GM21526 (cell line): ENCODE data around the gene TMUB1.
"Not testable (repeated sequence)": the region's sequence is repeated elsewhere in the genome, so short reads cannot be mapped to it uniquely, and the experiment has no call there.

Experiments
- ATAC-seq: cut with Tn5 transposase; IDR thresholded peaks from one replicate; pipeline ENCODE4 v1.9.1; 2021; ENCODE audit warnings: moderate library complexity; ENCODE audit not compliant: unreplicated experiment, low FRiP score

TMUB1 gene

DNA sequence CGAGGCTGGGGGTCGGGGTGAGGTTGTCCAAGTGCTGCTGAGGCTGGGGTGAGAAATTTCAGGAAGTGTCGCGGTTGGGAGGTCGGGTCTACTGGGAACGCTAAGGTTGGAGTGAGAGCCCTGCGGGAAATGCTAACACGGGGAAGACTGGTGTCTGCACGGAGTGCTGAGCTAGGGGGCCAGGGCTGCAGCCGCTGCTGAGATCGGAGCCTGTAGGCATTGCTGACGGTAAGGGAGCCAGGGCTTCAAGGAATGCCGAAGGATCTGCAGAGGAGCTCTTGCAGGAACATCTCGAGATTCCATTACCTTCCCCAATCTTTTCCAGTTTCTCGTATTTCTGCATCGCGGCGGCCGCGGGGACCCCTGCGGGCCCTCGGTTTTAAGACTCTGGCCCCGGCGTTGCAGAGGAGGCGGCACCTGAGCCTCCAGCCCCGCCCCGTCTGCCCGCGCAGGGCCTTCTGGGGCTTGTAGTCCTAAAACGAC lies 25.7 kb downstream of the TMUB1 start, which contains the start of gene CDK5:
TSS of gene CDK5 (minus strand) at position 392 of the 483 bp plus-strand sequence. CDS start at position 343, 49 bp downstream.
- peak; percentile 16 for ATAC-seq

DNA sequence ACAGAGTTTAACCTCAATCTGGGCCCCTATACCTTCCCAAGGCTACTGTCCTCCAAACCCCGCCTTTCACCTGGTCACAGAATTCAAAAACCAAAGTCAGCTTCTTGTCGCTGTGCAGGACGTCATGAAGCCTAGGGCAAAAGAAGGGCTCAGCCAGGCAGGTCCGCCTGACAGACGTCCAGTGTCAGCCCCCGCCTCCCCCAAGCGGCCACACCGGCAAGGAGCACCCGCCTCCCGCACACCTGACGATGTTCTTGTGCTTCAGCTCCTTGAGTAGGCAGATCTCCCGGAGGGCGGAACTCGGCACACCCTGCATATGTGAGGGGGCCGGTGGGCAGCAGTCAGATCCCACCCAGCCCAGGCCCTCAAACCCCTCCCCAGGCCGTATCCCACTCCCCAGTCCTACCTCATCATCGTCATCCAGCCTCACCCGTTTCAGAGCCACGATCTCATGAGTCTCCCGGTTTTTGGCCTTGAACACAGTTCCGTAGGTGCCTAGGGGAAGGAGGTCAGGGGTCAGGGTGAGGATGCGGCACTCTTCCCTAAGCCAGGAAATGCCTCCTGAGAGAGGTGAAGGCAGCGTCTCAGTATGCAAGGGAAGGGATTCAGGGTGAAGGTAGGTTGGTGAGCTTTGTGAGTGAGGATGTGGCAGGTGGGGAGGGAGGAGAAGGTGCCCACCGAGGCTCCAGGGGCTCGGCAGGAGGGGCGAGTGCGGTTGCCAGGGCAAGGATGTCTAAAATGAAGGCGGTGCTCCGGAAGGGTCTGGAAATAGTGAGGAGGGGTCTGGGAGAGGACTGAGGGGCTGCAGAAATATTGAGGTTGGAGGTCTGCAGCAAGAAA lies 26.4 kb downstream of the TMUB1 start:
- ATAC-seq = no peak

DNA sequence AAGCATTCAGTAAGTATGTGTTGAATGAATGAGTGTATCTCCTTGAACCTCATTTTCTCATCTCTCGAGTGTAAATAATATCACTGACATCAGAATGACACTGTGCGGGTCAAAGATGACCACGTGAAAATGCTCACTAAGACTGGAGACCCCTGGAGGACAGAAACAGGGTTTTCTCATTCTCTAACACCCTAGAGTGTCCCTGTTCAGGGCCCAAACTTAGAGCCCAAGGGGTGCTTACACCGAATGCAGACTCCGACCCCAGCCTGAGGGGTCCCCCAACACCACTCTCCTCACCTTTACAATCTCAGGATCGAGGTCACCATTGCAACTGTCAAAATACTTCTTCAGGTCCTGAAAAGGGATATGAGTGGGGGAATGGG lies 27.0 kb downstream of the TMUB1 start:
- ATAC-seq = no peak

DNA sequence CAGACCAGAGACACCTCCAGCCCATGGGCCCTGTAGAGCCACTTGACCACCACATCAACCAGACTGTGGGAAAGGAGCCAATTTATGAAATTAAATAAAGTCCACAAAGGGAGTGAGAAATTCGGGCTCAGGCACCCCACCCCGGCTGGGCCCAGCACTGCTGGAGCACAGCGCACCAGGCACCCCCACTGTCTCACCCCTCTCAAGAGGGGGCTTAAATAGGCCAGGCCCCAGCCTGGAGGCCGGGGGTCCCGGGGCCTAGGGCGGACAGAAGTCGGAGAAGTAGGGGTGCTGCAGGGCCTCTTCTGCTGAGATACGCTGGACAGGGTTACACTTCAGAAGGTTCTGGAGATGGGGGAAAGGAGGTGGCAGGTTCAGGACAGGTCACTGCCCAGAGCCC lies 29.5 kb downstream of the TMUB1 start:
- ATAC-seq = no peak

DNA sequence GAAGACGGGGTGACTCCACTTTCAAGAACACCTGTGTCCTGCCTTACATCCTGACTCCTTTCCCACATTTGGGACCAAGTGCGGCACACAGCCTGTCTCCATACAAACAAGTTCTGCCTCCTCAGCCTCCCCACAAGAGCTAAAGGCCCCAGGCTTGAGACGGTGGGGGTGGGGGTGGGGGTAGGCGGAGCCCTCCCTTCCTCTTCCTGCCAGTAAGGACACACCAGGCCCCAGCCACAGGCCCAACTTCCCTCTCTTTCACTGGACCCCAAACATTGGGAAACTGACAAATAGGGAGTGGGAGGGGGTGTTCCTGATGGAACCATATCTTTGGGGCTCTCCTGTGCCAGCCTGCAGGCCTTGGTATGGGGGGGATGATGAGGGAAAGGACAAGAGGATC lies 30.2 kb downstream of the TMUB1 start:
- ATAC-seq = no peak

DNA sequence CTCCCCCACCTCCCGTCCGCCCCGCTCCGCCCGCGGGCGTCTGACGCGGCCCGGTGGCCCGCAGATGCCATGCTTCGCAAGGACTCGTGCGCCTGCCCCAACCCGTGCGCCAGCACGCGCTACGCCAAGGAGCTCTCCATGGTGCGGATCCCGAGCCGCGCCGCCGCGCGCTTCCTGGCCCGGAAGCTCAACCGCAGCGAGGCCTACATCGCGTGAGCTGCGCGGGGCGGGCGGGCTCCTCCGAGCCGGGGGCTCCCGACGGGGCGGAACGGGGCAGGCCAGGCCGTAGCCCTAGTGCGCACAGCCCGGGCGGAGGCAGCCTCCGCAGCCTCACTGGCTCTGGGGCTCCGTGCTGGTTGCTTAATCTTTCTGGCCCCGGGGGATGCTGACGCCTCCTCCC lies 32.2 kb downstream of the TMUB1 start:
- ATAC-seq = no peak

DNA sequence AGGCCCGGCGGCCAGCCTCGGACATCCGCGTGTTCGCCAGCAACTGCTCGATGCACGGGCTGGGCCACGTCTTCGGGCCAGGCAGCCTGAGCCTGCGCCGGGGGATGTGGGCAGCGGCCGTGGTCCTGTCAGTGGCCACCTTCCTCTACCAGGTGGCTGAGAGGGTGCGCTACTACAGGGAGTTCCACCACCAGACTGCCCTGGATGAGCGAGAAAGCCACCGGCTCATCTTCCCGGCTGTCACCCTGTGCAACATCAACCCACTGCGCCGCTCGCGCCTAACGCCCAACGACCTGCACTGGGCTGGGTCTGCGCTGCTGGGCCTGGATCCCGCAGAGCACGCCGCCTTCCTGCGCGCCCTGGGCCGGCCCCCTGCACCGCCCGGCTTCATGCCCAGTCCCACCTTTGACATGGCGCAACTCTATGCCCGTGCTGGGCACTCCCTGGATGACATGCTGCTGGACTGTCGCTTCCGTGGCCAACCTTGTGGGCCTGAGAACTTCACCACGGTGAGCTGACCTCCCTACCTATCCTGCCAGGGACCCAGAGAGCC lies 34.3 kb downstream of the TMUB1 start:
- no peak for ATAC-seq

GRCh38 chr7:151047976-151048815 lies 35.1 kb downstream of the TMUB1 start, which contains the start of gene ASIC3:
TSS of gene ASIC3 (plus strand) at chr7:151048531. CDS start at chr7:151048886, 355 bp downstream.
- no peak for ATAC-seq

- no peak for ATAC-seq
These were observed 36.4 kb downstream of the TMUB1 start for GRCh38 chr7:151046603-151047573.

DNA sequence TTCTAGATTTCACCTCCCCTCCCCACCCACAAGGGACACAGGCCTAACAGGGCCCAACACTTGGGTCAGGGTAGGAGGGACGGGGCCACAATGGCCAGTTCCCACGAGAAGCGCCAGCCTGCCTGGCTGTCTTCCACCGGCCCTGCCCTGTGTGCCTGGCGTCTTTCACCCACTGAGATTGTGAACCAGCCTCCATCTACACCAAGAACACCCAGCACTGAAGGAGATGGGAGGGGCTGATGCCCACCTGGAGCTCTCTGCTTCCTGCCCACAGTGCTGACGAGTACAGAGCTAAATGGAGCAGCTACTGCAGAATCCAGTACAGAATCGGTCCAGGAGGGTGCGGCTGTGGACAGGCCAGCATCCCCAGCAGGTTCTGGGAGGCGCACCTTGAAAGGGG lies 37.3 kb downstream of the TMUB1 start:
- ATAC-seq = no peak

DNA sequence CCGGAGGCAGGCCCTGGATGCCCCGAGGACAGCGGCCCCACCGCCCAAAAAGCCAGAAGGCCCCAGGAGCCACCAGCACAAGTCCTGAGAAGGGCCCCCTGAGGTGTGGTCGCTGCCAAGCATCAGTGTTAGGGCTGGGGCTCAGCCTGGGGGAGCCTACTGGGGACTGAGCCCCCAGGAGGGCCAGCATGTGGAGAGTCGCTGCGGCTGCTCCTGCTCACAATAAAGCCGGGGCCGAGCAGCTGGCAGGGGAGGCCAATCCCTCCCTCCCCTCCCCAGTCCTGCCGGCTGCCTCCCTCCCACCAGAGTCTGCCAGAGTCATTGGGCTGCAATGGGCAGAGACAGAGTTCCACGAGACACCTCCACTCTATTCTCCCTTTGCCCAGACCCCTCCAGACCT lies 38.0 kb downstream of the TMUB1 start:
- ATAC-seq = no peak

GRCh38 chr7:151043959-151044358 lies 39.3 kb downstream of the TMUB1 start:
- no peak for ATAC-seq

DNA sequence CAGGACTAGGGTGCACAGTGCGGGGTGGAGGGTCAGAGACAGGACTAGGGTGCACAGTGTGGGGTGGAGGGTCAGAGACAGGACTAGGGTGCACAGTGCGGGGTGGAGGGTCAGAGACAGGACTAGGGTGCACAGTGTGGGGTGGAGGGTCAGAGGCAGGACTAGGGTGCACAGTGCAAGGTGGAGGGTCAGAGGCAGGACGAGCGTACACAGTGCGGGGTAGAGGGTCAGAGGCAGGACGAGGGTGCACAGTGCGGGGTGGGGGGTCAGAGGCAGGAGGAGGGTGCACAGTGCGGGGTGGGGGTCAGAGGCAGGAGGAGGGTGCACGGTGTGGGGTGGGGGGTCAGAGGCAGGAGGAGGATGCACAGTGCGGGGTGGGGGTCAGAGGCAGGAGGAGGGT lies 39.8 kb downstream of the TMUB1 start:
- ATAC-seq = not testable (repeated sequence)

DNA sequence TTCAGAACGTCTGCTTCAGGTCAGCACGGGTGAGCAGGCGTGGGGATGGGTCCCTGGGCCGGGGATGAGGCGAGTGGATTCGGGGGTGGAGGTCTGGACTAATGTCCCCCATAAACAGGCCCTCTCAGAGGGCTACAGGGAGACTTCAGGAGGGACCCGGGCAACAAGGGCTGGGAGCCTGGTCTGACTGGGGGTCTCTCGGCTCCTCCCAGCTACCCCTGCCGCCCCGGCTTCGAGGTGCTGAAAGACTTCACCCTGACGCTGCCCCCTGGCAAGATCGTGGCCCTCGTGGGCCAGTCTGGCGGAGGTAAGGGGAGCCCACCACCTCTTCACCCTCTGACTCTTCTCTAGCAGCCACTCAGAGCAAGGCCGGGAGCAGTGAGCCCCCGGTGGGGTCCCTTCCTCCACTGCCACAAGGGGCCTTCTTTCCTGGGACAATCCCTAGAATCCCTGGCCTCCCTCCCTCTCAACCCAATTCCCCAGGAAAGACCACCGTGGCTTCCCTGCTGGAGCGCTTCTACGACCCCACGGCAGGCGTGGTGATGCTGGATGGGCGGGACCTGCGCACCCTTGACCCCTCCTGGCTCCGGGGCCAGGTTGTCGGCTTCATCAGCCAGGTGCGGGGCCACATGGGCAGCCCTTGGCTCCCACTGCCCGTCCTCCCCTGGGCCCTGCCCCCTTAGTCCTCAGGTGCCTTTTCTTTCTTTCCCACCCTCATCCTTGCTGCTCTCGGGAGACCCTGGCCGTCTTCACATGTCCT lies 42.5 kb downstream of the TMUB1 start:
- ATAC-seq = no peak

GRCh38 chr7:151039850-151040548 lies 43.3 kb downstream of the TMUB1 start:
- no peak for ATAC-seq

- ATAC-seq = no peak
These were observed 44.1 kb downstream of the TMUB1 start for GRCh38 chr7:151038951-151039849.

- no peak for ATAC-seq
These were observed 47.4 kb downstream of the TMUB1 start for GRCh38 chr7:151035902-151036301.
